ENCODE results near the gene PLA2G2A. TPM values are rescaled to one million over a fixed set of nuclear protein-coding genes. Genes with fewer than 3 reads are reported as not detected.
A peak's percentile ranks its signal among the peaks of the same experiment; 100 is the strongest.
"Not testable (repeated sequence)": the region's sequence is repeated elsewhere in the genome, so short reads cannot be mapped to it uniquely, and the experiment has no call there.

PLA2G2A gene
- total and polyA plus RNA-seq, 4 donors, result 441 to 1,724 (median 1,565) TPM; not detected in 1

- H3K9me3 ChIP-seq (ENCODE audit: control insufficient read depth in 4 of 4, low read length in 3 of 4), result peaks cover 0 to 5% (median 1%) of the 10 kb centered on the region in 4 donors
- peaks cover 0 to 5% (median 0%) of the 10 kb centered on the region in 4 donors for H3K27me3 ChIP-seq (ENCODE audit: control insufficient read depth in 4 of 4, insufficient read depth in 4 of 4, low read length in 3 of 4)
- H3K36me3 ChIP-seq (ENCODE audit: control insufficient read depth in 4 of 4, insufficient read depth in 3 of 4, low read depth in 1 of 4, low read length in 3 of 4), result no peaks in the 10 kb centered on the region
- 62% methylated on average over 1 of the region's 1 CpG for WGBS
- no peak for DNase-seq (ENCODE audit: low spot score)
- TF ChIP-seq REST (IDR thresholded peaks at IDR 0.05), result no peak
- no peak for TF ChIP-seq GABPA (IDR thresholded peaks at IDR 0.05 in 1 of 2, conservative IDR thresholded peaks at IDR 0.05 in 1 of 2)
- no peak for TF ChIP-seq YY1 (IDR thresholded peaks at IDR 0.05)
- H3K4me3 ChIP-seq (ENCODE audit: low read depth in 1 of 3, low read length in 3 of 3), result no peak overlapping the region
- H3K4me1 ChIP-seq (ENCODE audit: control insufficient read depth in 4 of 4, insufficient read depth in 4 of 4, low read length in 3 of 4), result no peaks in the 10 kb centered on the region
- no peak overlapping the region for H3K9ac ChIP-seq (ENCODE audit: low read depth in 1 of 2, low read length in 2 of 2)
- H3K27ac ChIP-seq (ENCODE audit: low read depth in 1 of 2, low read length in 2 of 2), result peak overlapping the region in 1 of 2 donors; percentile 50
Observed at GRCh38 chr1:20009212-20009611, 29.8 kb upstream of the PLA2G2A start.

GRCh38 chr1:20008391-20008841 lies 29.0 kb upstream of the PLA2G2A start:
- Histone ChIP-seq H3K4me1 (ENCODE audit: control insufficient read depth in 4 of 4, insufficient read depth in 4 of 4, low read length in 3 of 4) (no peaks in the 10 kb centered on the region), H3K27ac (ENCODE audit: low read depth in 1 of 2, low read length in 2 of 2) (peak overlapping the region in 1 of 2 donors; percentile 15), H3K9me3 (ENCODE audit: control insufficient read depth in 4 of 4, low read length in 3 of 4) (no peaks in the 10 kb centered on the region), H3K4me3 (ENCODE audit: low read depth in 1 of 3, low read length in 3 of 3) (no peak overlapping the region), H3K27me3 (ENCODE audit: control insufficient read depth in 4 of 4, insufficient read depth in 4 of 4, low read length in 3 of 4) (peaks cover 0 to 5% (median 0%) of the 10 kb centered on the region in 4 donors), H3K9ac (ENCODE audit: low read depth in 1 of 2, low read length in 2 of 2) (no peak overlapping the region), H3K36me3 (ENCODE audit: control insufficient read depth in 4 of 4, insufficient read depth in 3 of 4, low read depth in 1 of 4, low read length in 3 of 4) (no peaks in the 10 kb centered on the region)
- 72% methylated on average over 2 of the region's 2 CpGs for WGBS
- TF ChIP-seq NR2F2 (IDR thresholded peaks at IDR 0.05), result peak; percentile 77
- TF ChIP-seq SP1 (IDR thresholded peaks at IDR 0.05), result peak; percentile 26
- no peak for TF ChIP-seq FOXA1 (IDR thresholded peaks at IDR 0.05)
- peak; percentile 26 for TF ChIP-seq REST (IDR thresholded peaks at IDR 0.05)
- no peak for DNase-seq (ENCODE audit: low spot score)

DNA sequence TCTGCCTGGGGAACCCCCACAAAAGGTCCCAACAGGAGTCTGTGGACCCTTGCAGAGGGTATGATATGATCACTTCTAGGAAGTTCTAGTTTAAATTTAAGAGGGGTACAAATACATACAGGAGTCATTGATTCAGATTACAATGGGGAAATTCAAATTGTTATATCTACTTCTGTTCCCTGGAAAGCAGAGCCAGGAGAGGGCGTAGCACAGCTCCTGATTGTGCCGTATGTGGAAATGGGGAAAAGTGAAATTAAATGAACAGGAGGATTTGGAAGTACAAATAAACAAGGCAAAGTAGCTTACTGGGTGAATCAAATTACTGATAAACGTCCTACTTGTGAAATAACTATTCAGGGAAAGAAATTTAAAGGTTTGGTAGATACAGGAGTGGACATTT lies 19.4 kb upstream of the PLA2G2A start:
- peak; percentile 29 to 32 for TF ChIP-seq RAD21 (IDR thresholded peaks at IDR 0.05)
- not testable (repeated sequence) for H3K9ac ChIP-seq (ENCODE audit: low read depth in 1 of 2, low read length in 2 of 2); H3K4me1 ChIP-seq (ENCODE audit: control insufficient read depth in 4 of 4, insufficient read depth in 4 of 4, low read length in 3 of 4); H3K27me3 ChIP-seq (ENCODE audit: control insufficient read depth in 4 of 4, insufficient read depth in 4 of 4, low read length in 3 of 4); H3K9me3 ChIP-seq (ENCODE audit: control insufficient read depth in 4 of 4, low read length in 3 of 4); H3K36me3 ChIP-seq (ENCODE audit: control insufficient read depth in 4 of 4, insufficient read depth in 3 of 4, low read depth in 1 of 4, low read length in 3 of 4); H3K4me3 ChIP-seq (ENCODE audit: low read depth in 1 of 3, low read length in 3 of 3); DNase-seq (ENCODE audit: low spot score); H3K27ac ChIP-seq (ENCODE audit: low read depth in 1 of 2, low read length in 2 of 2)
- WGBS, result 43% methylated on average over 3 of the region's 3 CpGs
